AG04449 (cell line): ENCODE measurements around the gene C16orf89.

Experiments
- CTCF ChIA-PET: fragments of 350-600 bp; formaldehyde crosslinking; extraction: SDS; loops from one replicate; lab custom pipeline; 2021; ENCODE audit warnings: antibody characterized with exemption; lab: Yijun Ruan, JAX
- POLR2A ChIA-PET: fragments of 400-600, 350-600 bp; formaldehyde crosslinking; extraction: SDS; loops from one replicate; lab custom pipeline; 2020; ENCODE audit warnings: antibody characterized with exemption, inconsistent platforms; lab: Yijun Ruan, JAX
- DNase-seq: peaks from one replicate; pipeline ENCODE4 v3.0.0-alpha.2; 2010; ENCODE audit warnings: low read depth, low spot score
- H3K4me3 ChIP-seq: 2 replicates; pipeline ENCODE4 v1.5.1; 2011; ENCODE audit warnings: low read depth, mild to moderate bottlenecking, control low read depth, low read length
- TF ChIP-seq, protein P1 (sequence below): IDR thresholded peaks from one replicate; pipeline ENCODE4 v1.5.1; 2011; ENCODE audit warnings: mild to moderate bottlenecking, moderate library complexity, low read length, control low read depth, inconsistent platforms; ENCODE audit not compliant: insufficient read depth; ENCODE audit errors: missing control alignments

Gene C16orf89

DNA sequence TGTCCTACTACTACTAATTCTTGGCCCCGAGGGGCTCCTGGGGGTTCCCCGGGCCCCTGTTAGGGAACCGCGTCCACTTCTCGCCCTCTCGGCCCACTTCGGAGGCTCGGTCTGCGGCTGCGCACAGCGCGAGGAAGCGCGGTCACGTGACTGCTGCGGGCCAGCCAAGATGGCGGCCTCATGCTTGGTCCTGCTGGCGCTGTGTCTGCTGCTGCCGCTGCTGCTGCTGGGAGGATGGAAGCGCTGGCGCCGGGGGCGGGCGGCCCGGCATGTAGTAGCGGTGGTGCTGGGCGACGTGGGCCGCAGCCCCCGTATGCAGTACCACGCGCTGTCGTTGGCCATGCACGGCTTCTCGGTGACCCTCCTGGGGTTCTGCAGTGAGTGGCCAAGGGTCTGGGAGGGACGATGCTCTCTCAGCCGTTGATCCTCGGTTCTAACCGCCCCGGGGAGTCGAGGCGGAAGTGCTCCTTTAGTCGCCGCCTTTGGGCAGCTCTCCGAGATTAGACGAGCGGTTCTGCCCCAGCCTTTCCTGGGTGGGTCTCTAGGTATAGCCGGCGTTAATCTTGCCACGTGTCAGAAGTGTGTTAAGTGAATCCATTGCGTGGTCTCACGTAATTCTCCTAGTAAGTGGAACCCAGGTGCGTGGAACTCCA lies 6.1 kb upstream of the C16orf89 start, which contains the start of gene ALG1:
TSS of gene ALG1 (plus strand) at position 163 of the 653 bp plus-strand sequence. CDS start at position 170, 7 bp downstream.
- POLR2A ChIA-PET, result interaction anchor here (0.7 to 0.8 kb wide), 3 partner anchors 68 to 1209 kb away, joined by 3 read pairs; partner anchors contain the start of genes ANKS3 and DNAAF8
- H3K4me3 ChIP-seq, result peak within 1 kb of the TSS; percentile 81
- CTCF ChIA-PET, result interaction anchor here (0.7 to 1.4 kb wide), 3 partner anchors 14 to 21 kb away, joined by 3 to 5 read pairs (median 4); no protein-coding TSS in a partner anchor
- DNase-seq, result no peak
- TF ChIP-seq, protein P1, sequence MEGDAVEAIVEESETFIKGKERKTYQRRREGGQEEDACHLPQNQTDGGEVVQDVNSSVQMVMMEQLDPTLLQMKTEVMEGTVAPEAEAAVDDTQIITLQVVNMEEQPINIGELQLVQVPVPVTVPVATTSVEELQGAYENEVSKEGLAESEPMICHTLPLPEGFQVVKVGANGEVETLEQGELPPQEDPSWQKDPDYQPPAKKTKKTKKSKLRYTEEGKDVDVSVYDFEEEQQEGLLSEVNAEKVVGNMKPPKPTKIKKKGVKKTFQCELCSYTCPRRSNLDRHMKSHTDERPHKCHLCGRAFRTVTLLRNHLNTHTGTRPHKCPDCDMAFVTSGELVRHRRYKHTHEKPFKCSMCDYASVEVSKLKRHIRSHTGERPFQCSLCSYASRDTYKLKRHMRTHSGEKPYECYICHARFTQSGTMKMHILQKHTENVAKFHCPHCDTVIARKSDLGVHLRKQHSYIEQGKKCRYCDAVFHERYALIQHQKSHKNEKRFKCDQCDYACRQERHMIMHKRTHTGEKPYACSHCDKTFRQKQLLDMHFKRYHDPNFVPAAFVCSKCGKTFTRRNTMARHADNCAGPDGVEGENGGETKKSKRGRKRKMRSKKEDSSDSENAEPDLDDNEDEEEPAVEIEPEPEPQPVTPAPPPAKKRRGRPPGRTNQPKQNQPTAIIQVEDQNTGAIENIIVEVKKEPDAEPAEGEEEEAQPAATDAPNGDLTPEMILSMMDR, result no peak

DNA sequence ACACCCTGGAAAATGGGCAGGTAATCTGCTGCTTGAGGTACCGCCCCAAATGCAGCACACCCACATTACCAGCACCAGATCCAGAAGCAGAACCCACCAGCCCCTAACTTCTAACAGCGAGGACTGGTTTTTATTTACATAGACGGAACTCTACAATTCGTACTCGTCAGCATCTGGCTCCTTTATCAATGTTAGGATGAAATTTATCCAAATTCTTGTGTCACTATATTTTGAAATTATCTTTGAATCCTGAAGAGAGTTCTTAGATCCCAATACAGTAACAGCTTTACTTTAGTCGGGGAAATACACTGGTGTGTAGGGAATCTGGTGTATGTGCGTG lies 5.6 kb upstream of the C16orf89 start:
- no peak for DNase-seq
- POLR2A ChIA-PET, result interaction anchor here (0.7 kb wide), 1 partner anchor 126 kb away, joined by 3 read pairs; no protein-coding TSS in a partner anchor
- H3K4me3 ChIP-seq, result peak overlapping the region; percentile 81; the same call in 1 of the 2 replicates
- TF ChIP-seq, protein P1, result no peak
- CTCF ChIA-PET, result interaction anchor here (1.2 kb wide), 1 partner anchor 14 kb away, joined by 4 read pairs; no protein-coding TSS in a partner anchor

DNA sequence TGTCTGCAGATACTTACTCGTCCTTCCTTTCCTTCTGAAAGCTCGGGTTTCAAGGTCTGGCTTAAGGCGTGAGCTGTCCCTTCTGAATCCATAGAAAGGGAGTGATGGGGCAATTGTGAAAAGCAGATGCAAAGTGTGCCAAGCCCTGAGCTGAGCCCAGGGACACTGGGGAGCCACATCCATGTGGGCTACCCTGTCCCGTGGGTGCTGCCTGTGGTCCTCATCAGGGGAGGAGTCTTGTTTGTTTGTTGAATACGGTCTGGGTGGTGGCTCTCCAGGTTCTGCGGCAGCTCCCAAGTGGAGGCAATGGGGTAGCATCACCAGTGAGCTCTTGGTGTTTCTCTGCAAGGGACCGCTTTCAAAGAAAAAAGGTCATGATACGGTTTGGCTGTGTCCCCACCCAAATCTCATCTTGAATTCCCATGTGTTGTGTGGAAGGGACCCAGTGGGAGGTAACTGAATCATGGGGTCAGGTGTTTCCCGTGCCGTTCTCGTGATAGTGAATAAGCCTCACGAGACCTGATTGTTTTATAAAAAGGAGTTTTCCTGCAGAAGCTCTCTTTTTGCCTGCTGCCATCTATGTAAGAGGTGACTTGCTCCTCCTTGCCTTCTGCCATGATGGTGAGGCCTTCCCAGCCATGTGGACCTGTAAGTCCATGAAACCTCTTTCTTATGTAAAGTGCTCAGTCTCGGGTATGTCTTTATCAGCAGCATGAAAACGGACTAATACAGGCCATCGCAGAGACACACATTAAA lies 4.9 kb upstream of the C16orf89 start:
- TF ChIP-seq, protein P1, result no peak
- ChIA-PET CTCF (interaction anchor here (1.3 to 1.8 kb wide), 2 partner anchors 12 to 14 kb away, joined by 4 to 6 read pairs; no protein-coding TSS in a partner anchor), POLR2A (interaction anchor here (0.7 kb wide), 1 partner anchor 125 kb away, joined by 3 read pairs; no protein-coding TSS in a partner anchor)
- no peak for DNase-seq
- no peak overlapping the region for H3K4me3 ChIP-seq

DNA sequence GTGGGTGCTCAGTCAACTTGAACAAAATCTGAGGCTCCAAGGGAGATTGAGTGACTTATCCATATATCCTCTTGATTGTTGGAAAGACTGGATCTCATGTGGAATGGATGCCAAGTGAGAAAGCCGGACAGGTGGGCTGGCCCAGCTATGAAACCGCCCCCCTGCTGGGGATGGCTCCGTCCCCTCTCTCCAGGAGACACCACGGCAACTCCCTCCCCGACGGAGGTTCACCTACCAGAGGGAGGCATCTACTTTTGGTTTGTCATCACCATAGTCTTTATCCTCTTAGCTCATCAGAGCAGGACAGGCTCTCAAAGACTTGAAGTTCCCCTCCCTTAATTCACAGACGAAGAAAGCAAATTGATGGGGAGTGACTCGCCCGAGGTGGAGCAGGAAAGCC lies 4.1 kb upstream of the C16orf89 start:
- TF ChIP-seq, protein P1, result no peak
- ChIA-PET POLR2A (no interaction called here), CTCF (interaction anchor here (1.3 to 1.8 kb wide), 2 partner anchors 12 to 15 kb away, joined by 4 to 6 read pairs; no protein-coding TSS in a partner anchor)
- no peak overlapping the region for H3K4me3 ChIP-seq
- no peak for DNase-seq

DNA sequence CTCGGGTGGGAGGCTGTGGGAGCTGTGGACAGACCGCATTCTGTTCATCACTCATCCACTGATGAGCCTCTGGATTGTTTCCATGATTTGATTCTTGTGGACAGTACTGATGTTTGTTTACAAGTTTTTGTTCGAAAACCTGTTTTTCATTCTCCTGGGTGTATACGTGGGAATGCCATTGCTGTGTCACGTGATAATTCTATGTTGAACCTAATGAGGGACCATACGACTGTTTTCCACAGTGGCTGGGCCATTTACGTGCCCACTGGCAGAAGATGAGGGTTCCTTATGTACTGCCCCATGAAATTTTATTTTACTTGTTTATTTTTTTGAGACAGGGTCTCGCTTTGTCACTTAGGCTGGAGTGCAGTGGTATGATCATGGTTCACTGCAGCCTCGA lies 3.3 kb upstream of the C16orf89 start:
- POLR2A ChIA-PET, result no interaction called here
- TF ChIP-seq, protein P1, result no peak
- H3K4me3 ChIP-seq, result no peak overlapping the region
- DNase-seq, result no peak
- CTCF ChIA-PET, result interaction anchor here (1.3 to 1.8 kb wide), 2 partner anchors 11 to 16 kb away, joined by 4 to 6 read pairs; no protein-coding TSS in a partner anchor
